GM13976 (cell line): ENCODE results near the gene SCO2.

Experiments used
- DNase-seq: peaks from one replicate; pipeline ENCODE4 v3.0.0; 2012; ENCODE audit warnings: low spot score
- in situ Hi-C: fragments of 300-500 bp; cut with MboI; formaldehyde crosslinking; loops from one replicate; pipeline ENCODE4 v1.12.0; 2022; ENCODE audit warnings: low sequenced_read_pairs, mixed read lengths, inconsistent platforms; ENCODE audit not compliant: unreplicated experiment
- TF ChIP-seq, protein P1 (sequence below): IDR thresholded peaks from 2 replicates; pipeline ENCODE4 v1.5.1; 2012; ENCODE audit warnings: borderline replicate concordance, mild to moderate bottlenecking; ENCODE audit not compliant: insufficient read depth; ENCODE audit errors: extremely low read depth, missing control alignments, control extremely low read depth

The SCO2 gene

DNA sequence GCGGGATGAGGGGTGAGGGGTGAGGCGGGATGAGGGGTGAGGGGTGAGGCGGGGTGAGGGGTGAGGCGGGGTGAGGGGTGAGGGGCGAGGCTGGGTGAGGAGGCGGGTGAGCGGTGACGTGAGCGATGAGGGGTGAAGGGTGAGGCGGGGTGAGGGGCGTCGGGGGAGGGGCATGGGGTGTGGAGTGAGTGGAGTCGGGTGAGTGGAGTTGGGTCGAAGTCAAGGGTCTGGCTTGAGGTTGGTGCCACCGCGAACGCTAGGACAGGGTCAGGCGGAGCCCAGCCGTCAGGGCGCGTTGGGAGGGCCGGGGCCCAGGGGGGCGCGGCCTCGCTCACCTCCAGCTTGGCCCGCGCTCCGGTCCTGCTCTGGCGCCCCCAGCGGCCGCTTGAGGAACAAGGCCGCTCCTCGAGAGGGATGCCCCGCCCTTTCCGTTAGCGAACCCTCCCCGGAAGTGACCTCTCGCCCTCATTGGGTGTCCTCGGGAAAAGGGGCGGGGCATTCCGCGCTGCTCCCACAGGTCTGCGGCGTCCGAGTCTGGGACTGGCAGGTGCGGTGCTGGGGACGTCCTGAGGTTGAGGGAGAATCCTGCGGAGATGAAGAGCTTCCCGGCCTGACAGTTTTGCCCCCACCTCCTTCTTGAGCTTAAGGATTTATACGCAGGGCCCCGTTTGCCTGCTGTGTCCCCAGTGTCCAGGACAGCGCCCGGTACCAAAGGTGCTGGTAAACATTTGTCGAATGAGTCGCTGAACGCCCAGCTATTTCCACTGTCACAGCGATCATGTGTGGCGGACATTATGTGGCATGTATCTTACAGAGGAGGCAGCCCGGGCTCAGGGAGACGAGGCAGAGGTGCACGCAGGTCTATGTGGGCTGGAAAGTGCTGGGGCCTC lies 37.4 kb upstream of the SCO2 start, which contains the start of gene SYCE3:
TSS of gene SYCE3 (minus strand) at position 397 of the 890 bp plus-strand sequence. CDS start 6,514 bp downstream, outside the sequence.
- TF ChIP-seq, protein P1, sequence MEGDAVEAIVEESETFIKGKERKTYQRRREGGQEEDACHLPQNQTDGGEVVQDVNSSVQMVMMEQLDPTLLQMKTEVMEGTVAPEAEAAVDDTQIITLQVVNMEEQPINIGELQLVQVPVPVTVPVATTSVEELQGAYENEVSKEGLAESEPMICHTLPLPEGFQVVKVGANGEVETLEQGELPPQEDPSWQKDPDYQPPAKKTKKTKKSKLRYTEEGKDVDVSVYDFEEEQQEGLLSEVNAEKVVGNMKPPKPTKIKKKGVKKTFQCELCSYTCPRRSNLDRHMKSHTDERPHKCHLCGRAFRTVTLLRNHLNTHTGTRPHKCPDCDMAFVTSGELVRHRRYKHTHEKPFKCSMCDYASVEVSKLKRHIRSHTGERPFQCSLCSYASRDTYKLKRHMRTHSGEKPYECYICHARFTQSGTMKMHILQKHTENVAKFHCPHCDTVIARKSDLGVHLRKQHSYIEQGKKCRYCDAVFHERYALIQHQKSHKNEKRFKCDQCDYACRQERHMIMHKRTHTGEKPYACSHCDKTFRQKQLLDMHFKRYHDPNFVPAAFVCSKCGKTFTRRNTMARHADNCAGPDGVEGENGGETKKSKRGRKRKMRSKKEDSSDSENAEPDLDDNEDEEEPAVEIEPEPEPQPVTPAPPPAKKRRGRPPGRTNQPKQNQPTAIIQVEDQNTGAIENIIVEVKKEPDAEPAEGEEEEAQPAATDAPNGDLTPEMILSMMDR = peak; percentile 91
- DNase-seq = peak; percentile 98
- in situ Hi-C loops = no loop called here

GRCh38 chr22:50561401-50562358 lies 36.3 kb upstream of the SCO2 start:
- TF ChIP-seq, protein P1 = no peak
- in situ Hi-C loops = no loop called here
- DNase-seq = no peak

DNA sequence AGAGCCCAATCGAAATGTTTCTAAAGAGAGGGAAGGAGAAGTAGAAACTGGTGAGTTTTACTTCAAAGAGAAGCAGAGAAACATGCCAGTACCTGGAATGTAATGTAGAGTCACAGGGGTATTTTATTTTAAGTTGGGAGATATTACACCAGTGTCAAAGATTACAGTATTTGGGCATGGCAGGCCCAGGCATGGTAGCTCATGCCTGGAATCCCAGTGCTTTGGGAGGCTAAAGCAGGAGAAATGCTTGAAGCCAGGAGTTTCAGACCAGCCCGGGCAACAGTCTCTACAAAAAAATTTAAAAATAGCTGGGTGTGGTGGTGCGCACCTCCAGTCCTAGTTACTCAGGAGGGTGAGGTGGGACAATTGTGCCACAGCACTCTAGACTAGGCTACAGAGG lies 34.6 kb upstream of the SCO2 start:
- in situ Hi-C loops = no loop called here
- no peak for DNase-seq
- TF ChIP-seq, protein P1 = no peak

DNA sequence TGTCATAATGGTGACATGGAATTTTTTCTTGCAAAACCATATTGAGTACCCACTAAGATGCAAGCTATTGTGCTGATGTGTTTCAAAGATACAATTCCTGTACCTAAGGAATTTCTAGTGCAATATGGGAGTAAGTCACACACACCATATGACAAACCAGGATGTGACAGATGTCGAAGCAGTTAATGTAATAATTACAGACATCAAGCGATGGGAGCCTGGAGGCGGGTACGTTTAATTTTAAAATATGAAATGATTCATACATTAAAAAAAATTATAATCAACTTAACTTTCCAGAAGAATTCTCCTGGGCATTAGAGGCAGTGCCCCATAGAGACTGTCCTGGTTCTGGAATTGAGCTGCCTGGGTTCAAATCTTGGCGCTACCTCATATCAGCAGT lies 31.3 kb upstream of the SCO2 start:
- TF ChIP-seq, protein P1 = no peak
- in situ Hi-C loops = no loop called here
- no peak for DNase-seq

DNA sequence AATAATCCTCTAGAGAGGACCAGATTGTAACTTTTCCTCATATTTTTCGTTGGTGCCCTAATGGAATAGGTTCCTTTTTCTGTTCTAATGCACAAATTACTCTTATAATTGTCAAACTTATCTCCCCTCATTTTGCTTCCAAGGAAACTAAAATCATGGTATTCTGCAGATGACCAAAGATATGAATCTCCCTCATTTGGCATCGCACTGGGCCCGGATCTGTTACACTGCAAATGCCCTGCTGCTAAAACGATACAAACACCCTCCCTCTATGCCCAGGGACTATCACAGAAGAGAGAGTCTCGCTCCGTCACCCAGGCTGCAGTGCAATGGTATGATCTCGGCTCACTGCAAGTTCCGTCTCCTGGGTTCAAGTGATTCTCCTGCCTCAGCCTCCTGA lies 27.9 kb upstream of the SCO2 start:
- no peak for DNase-seq

More for the DNA sequence above, 27.9 kb upstream of the SCO2 start:
- in situ Hi-C loops = no loop called here
- TF ChIP-seq, protein P1 = no peak
